Breast epithelium (tissue), 4 donors: ENCODE results near the gene PSMD5. TPM values are rescaled to one million over a fixed set of nuclear protein-coding genes. Genes with fewer than 3 reads are reported as not detected.

Experiments used
- DNase-seq, 2 donors: peaks; one replicate each; pipeline ENCODE4 v3.0.0-alpha.2; 2019; ENCODE audit warnings: low spot score in 2 of 2
- H3K27ac ChIP-seq, 2 donors: fragments of 200-600 bp; sonication (generic) in 1 of 2; one replicate each; pipeline ENCODE4 v1.5.1; 2016 to 2019; ENCODE audit warnings: mild to moderate bottlenecking in 1 of 2
- H3K27me3 ChIP-seq, 2 donors: fragments of 200-600 bp; sonication (generic) in 1 of 2; one replicate each; pipeline versions ENCODE4 v1.5.1 to v1.6.0; 2017 to 2019; ENCODE audit warnings: control low read depth in 1 of 2, mild to moderate bottlenecking in 1 of 2
- H3K36me3 ChIP-seq: fragments of 200-600 bp; one replicate; pipeline ENCODE4 v1.5.1; 2019
- H3K4me1 ChIP-seq, 2 donors: fragments of 200-600 bp; sonication (generic); one replicate each; pipeline ENCODE4 v1.5.1; 2016 to 2019; ENCODE audit warnings: control low read depth in 1 of 2
- H3K4me3 ChIP-seq, 3 donors: fragments of 200-600 bp; sonication (generic); 1 replicate in 2 of 3; 2 replicates in 1 of 3; pipeline ENCODE4 v1.5.1; 2016 to 2019; ENCODE audit warnings: mild to moderate bottlenecking in 3 of 3, moderate library complexity in 2 of 3
- H3K9me3 ChIP-seq, 2 donors: fragments of 200-600 bp; sonication (generic) in 1 of 2; one replicate each; pipeline ENCODE4 v1.5.1; 2016 to 2019; ENCODE audit warnings: control low read depth in 1 of 2
- POLR2A ChIP-seq: fragments of 450-650 bp; IDR thresholded peaks from one replicate; pipeline ENCODE4 v1.6.1; 2016; ENCODE audit warnings: antibody characterized with exemption, mild to moderate bottlenecking, moderate library complexity
- POLR2AphosphoS5 ChIP-seq, 3 donors: sonication (generic); formaldehyde crosslinking; IDR thresholded peaks; one replicate each; pipeline ENCODE4 v1.6.1; 2017; ENCODE audit warnings: antibody characterized with exemption in 3 of 3
- intact Hi-C: fragments of 100-400 bp; cut with DNase I; formaldehyde crosslinking; loops from one replicate; pipeline ENCODE4 v1.15.1; 2023; ENCODE audit warnings: low total_unique reads
- total RNA-seq, 3 donors: library from RNA; depleted of rRNA; stranded (reverse); fragments of >200 nt; gene quantifications; one replicate each; pipeline ENCODE4 v1.1.0, GENCODE V29; 2016
- TF ChIP-seq, protein P1 (sequence below), 3 donors: fragments of 450-650 bp; IDR thresholded peaks; one replicate each; pipeline ENCODE4 v1.5.1; 2016 to 2017; ENCODE audit warnings: antibody characterized with exemption in 3 of 3, mild to moderate bottlenecking in 3 of 3, moderate library complexity in 3 of 3

The PSMD5 gene
- total RNA-seq, 3 donors from 2014 or later, result 48.3 to 54.1 (median 50.3) TPM

DNA sequence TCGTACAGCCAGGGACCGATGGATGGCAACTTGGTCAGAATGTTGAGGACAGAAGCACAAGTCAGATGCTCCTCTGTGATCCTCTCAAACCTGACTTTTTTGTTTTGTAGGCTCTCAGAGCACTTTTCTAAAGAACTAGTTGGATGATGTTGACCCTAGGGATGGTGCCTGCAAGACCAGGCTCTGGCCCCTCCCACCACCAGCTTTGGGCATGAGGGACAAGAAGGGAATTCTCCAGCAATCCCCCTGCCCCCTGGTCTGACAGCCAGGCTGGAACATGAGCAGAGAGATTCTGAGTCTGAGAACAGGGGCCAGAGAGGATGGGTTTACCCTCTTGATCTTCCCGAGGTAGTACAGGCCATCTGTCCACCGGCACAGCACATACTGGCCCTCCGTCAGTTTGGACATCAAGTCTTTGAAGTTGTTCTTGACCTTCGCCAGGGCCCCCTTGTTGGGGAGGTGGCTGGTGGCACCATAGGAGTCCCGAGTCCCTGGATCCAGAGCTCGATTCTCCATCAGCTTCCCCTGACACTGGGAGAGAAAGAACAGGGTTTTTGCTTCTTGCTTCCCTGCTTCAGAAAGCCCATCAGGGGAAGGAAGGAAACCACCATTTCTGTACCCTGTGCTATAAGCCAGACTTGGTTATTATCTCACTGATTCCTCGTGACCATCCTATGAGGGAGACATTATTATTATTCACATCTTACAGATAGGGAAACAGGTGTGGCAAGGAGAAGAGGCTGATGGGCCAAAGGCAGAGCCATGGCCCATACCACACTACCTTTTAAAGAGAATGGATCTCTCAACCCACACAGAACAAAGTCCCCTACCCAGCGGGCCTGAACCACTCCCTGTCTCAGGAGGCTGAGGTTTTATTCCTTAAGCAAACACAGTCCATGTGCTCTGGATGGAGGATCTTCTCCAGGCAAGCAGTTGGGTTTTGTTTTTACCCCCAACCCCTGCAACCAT lies 31.8 kb upstream of the PSMD5 start:
- intact Hi-C loops, result no loop called here
- H3K27ac ChIP-seq, result peak overlapping the region in 1 of 2 donors; percentile 12
- no peak for TF ChIP-seq POLR2AphosphoS5 (IDR thresholded peaks at IDR 0.05)
- TF ChIP-seq, protein P1, sequence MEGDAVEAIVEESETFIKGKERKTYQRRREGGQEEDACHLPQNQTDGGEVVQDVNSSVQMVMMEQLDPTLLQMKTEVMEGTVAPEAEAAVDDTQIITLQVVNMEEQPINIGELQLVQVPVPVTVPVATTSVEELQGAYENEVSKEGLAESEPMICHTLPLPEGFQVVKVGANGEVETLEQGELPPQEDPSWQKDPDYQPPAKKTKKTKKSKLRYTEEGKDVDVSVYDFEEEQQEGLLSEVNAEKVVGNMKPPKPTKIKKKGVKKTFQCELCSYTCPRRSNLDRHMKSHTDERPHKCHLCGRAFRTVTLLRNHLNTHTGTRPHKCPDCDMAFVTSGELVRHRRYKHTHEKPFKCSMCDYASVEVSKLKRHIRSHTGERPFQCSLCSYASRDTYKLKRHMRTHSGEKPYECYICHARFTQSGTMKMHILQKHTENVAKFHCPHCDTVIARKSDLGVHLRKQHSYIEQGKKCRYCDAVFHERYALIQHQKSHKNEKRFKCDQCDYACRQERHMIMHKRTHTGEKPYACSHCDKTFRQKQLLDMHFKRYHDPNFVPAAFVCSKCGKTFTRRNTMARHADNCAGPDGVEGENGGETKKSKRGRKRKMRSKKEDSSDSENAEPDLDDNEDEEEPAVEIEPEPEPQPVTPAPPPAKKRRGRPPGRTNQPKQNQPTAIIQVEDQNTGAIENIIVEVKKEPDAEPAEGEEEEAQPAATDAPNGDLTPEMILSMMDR (IDR thresholded peaks at IDR 0.05), result no peak
- TF ChIP-seq POLR2A, result no peak
- no peak overlapping the region for H3K4me3 ChIP-seq
- H3K27me3 ChIP-seq, result no peaks in the 10 kb centered on the region
- no peak for DNase-seq
- H3K36me3 ChIP-seq, result no peaks in the 10 kb centered on the region
- no peaks in the 10 kb centered on the region for H3K9me3 ChIP-seq
- no peaks in the 10 kb centered on the region for H3K4me1 ChIP-seq

DNA sequence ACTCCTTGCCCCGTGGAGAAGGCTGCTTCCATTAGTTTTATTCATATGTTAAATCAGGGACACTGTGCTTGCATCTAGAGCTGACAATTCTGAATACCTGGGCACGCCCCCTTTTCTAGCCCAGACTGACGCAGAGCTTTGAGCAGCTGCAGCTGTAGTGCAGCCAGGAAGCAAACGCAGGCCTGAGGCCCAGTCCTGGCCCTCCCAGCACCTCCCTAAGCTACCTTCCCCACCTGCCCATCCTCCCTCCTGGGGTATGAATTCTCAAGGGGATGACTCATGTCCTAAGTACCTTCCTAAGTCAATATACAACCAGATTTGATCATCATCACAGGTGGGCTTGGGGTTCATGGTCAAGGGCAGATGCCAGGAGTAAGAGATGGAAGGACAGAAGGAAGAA lies 30.8 kb upstream of the PSMD5 start:
- Histone ChIP-seq H3K36me3 (no peaks in the 10 kb centered on the region), H3K4me1 (no peaks in the 10 kb centered on the region), H3K27ac (no peak overlapping the region), H3K27me3 (no peaks in the 10 kb centered on the region), H3K9me3 (no peaks in the 10 kb centered on the region), H3K4me3 (no peak overlapping the region)
- intact Hi-C loops, result no loop called here
- TF ChIP-seq, protein P1 (IDR thresholded peaks at IDR 0.05), result no peak
- TF ChIP-seq POLR2AphosphoS5 (IDR thresholded peaks at IDR 0.05), result no peak
- TF ChIP-seq POLR2A, result no peak
- no peak for DNase-seq

DNA sequence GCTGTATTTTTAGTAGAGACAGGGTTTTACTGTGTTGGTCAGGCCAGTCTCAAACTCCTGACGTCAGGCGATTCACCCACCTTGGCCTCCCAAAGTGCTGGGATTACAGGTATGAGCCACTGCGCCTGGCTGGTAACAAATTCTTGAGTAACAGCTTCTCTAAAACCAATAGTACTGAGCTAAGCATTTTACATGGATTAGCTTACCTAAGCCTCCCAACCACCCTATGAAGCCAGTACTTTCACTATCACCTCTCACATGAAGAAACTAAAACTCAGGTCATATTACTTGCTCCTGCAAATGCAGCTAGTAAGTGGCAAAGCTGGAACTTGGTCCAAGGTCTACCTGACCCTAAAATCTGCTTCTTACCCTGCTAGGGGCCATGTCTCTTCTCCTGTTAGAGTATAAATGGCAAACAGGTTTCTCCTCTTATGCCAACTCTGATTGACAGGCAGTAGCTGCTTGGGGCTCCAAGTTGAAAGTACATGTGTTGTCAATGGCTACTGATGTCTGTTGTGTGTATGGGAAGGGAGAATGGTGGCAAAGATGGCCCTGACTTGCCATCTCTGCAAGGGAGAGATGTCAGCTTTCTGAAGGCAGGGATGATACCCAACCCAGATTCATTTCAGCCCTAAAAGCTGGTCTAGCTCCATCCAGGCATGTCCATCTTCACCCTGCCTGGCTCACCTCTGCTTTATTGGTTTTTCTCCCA lies 30.2 kb upstream of the PSMD5 start:
- Histone ChIP-seq H3K36me3 (no peaks in the 10 kb centered on the region), H3K9me3 (no peaks in the 10 kb centered on the region), H3K4me3 (no peak overlapping the region), H3K27ac (no peak overlapping the region), H3K4me1 (no peaks in the 10 kb centered on the region), H3K27me3 (no peaks in the 10 kb centered on the region)
- intact Hi-C loops, result no loop called here
- DNase-seq, result no peak
- TF ChIP-seq, protein P1 (IDR thresholded peaks at IDR 0.05), result no peak
- TF ChIP-seq POLR2AphosphoS5 (IDR thresholded peaks at IDR 0.05) (no peak), POLR2A (no peak)

DNA sequence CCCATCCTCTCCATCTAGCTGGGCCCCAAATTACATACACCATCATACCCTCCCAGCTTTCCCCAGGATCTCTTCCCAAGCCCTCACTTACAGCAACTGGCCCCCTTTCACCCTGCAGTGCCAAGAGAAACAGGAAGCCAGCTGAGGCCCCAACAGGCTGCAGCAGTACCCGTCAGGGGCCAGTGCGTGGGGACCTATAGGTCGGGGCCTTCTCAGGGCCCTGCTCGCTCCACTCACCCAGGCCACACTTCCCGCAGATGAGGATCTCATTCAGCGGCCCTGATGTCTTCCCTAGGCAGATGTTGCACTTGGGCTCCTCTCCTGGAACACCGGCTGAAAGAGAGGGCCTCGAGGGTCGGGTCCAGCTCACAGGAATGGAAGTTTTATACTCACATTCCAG lies 27.5 kb upstream of the PSMD5 start:
- Histone ChIP-seq H3K4me3 (no peak overlapping the region), H3K9me3 (no peaks in the 10 kb centered on the region), H3K4me1 (no peaks in the 10 kb centered on the region), H3K27me3 (no peaks in the 10 kb centered on the region), H3K36me3 (no peaks in the 10 kb centered on the region), H3K27ac (peak overlapping the region in 1 of 2 donors; percentile 88)
- no peak for DNase-seq
- TF ChIP-seq POLR2AphosphoS5 (IDR thresholded peaks at IDR 0.05), result no peak
- TF ChIP-seq POLR2A, result no peak
- TF ChIP-seq, protein P1 (IDR thresholded peaks at IDR 0.05), result no peak
- intact Hi-C loops, result no loop called here

DNA sequence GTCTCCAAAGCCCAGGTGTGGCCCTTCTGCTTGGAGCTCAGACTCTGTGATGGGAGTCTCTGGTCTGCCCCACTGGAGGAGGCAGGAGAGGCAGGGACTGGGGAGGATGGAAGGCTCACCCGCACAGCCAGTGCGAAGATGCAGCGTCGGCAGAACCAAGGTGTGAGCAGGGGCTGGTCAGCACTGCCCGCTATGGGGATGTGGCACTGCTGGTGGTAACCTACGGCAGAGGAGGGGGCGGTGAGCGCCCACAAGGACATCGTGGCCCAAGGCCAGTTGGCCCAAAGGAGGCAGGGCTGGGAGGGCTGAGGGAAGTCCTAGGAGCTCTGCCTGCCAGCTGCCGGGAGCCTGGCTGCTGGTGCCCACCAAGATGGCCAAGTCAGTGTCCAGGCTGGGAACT lies 27.0 kb upstream of the PSMD5 start:
- H3K4me3 ChIP-seq, result peak overlapping the region in 2 of 3 donors; percentile 66 to 83
- intact Hi-C loops, result loop anchor here (2.0 kb wide), 1 partner anchor 59 kb away; no protein-coding TSS in a partner anchor
- no peak for DNase-seq
- H3K27me3 ChIP-seq, result no peaks in the 10 kb centered on the region
- no peaks in the 10 kb centered on the region for H3K4me1 ChIP-seq
- no peaks in the 10 kb centered on the region for H3K36me3 ChIP-seq
- TF ChIP-seq, protein P1 (IDR thresholded peaks at IDR 0.05), result no peak
- TF ChIP-seq POLR2A, result no peak
- peak overlapping the region; percentile 88 to 93 for H3K27ac ChIP-seq
- no peaks in the 10 kb centered on the region for H3K9me3 ChIP-seq
